ENCODE data around the gene ATRX. TPM values are rescaled to one million over a fixed set of nuclear protein-coding genes. Genes with fewer than 3 reads are reported as not detected.
"Not testable (repeated sequence)": the region's sequence is repeated elsewhere in the genome, so short reads cannot be mapped to it uniquely, and the experiment has no call there.

The ATRX gene
- total and polyA plus RNA-seq, 3 donors from 2014 or later = 4.1 to 104 (median 84.4) TPM

GRCh38 chrX:77514177-77514576 is 271.8 kb downstream of the ATRX start:
- no peaks in the 10 kb centered on the region for H3K4me1 ChIP-seq
- DNase-seq = no peak
- no peak overlapping the region for H3K4me3 ChIP-seq
- H3K9me3 ChIP-seq = no peaks in the 10 kb centered on the region
- TF ChIP-seq CTCF (IDR thresholded peaks at IDR 0.05) (no peak), POLR2A (IDR thresholded peaks at IDR 0.05) (no peak)
- 95 to 100% methylated on average over 1 of the region's 1 CpG for WGBS, 2 donors
- intact Hi-C loops (cut with DNase I; ENCODE audit: low total_unique reads) = no loop called here
- no peaks in the 10 kb centered on the region for H3K27me3 ChIP-seq
- no peak overlapping the region for H3K27ac ChIP-seq
- no peaks in the 10 kb centered on the region for H3K36me3 ChIP-seq (ENCODE audit: low read depth, missing control alignments)

GRCh38 chrX:77510007-77510406 is 276.0 kb downstream of the ATRX start:
- Histone ChIP-seq H3K36me3 (ENCODE audit: low read depth, missing control alignments) (no peaks in the 10 kb centered on the region), H3K27ac (no peak overlapping the region), H3K4me3 (no peak overlapping the region), H3K9me3 (no peaks in the 10 kb centered on the region), H3K27me3 (no peaks in the 10 kb centered on the region), H3K4me1 (no peaks in the 10 kb centered on the region)
- DNase-seq = no peak
- TF ChIP-seq CTCF (IDR thresholded peaks at IDR 0.05) (no peak), POLR2A (IDR thresholded peaks at IDR 0.05) (no peak)
- intact Hi-C loops (cut with DNase I; ENCODE audit: low total_unique reads) = no loop called here
- WGBS, 2 donors = 83% methylated on average over 1 of the region's 1 CpG; no CpG with 5 or more reads in 1 of the 2 donors

- Histone ChIP-seq H3K27ac (no peak overlapping the region), H3K27me3 (no peaks in the 10 kb centered on the region), H3K4me1 (no peaks in the 10 kb centered on the region), H3K9me3 (no peaks in the 10 kb centered on the region), H3K36me3 (ENCODE audit: low read depth, missing control alignments) (no peaks in the 10 kb centered on the region), H3K4me3 (no peak overlapping the region)
- WGBS, 2 donors = 69 to 75% methylated on average over 2 of the region's 2 CpGs
- no peak for DNase-seq
- TF ChIP-seq POLR2A (IDR thresholded peaks at IDR 0.05) = no peak
- no peak for TF ChIP-seq CTCF (IDR thresholded peaks at IDR 0.05)
- intact Hi-C loops (cut with DNase I; ENCODE audit: low total_unique reads) = no loop called here
These were observed 280.8 kb downstream of the ATRX start for GRCh38 chrX:77505227-77505626.

GRCh38 chrX:77502951-77503525 is 283.0 kb downstream of the ATRX start:
- DNase-seq = no peak
- H3K27ac ChIP-seq = no peak overlapping the region
- intact Hi-C loops (cut with DNase I; ENCODE audit: low total_unique reads) = no loop called here
- no peaks in the 10 kb centered on the region for H3K9me3 ChIP-seq
- H3K4me3 ChIP-seq = no peak overlapping the region
- H3K4me1 ChIP-seq = no peaks in the 10 kb centered on the region
- H3K27me3 ChIP-seq = no peaks in the 10 kb centered on the region
- no peak for TF ChIP-seq POLR2A (IDR thresholded peaks at IDR 0.05)
- no peak for TF ChIP-seq CTCF (IDR thresholded peaks at IDR 0.05)
- 28 to 41% methylated on average over 2 of the region's 2 CpGs for WGBS, 2 donors
- no peaks in the 10 kb centered on the region for H3K36me3 ChIP-seq (ENCODE audit: low read depth, missing control alignments)

- H3K9me3 ChIP-seq; H3K4me1 ChIP-seq; DNase-seq; intact Hi-C loops (cut with DNase I; ENCODE audit: low total_unique reads); H3K27ac ChIP-seq; H3K4me3 ChIP-seq; H3K27me3 ChIP-seq; H3K36me3 ChIP-seq (ENCODE audit: low read depth, missing control alignments): not testable (repeated sequence)
- WGBS, 2 donors = 90% methylated on average over 1 of the region's 1 CpG; no CpG with 5 or more reads in 1 of the 2 donors
These were observed 285.9 kb downstream of the ATRX start for GRCh38 chrX:77500164-77500563.

Measured in testis (tissue), 3 donors.